Measurements from ENCODE around the gene MYZAP.

DNA sequence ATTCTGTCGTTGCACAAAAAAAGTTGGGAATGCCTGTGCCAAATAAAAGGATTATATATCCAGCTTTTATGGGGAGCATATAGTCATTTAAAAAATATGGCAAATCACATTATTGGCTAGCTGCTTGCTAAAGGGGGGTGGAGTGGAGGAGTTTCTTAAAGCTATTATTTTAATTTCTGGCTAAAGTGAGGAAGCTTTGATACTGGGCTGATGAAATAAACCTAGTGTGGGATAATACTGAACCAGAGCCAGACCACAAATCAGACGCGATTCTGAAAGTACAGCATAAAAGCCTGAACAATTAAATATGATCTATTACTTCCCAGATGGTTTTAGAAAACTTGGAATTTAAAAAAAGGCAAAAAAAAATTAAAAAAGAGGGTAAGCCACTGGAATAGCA lies 129.2 kb downstream of the MYZAP start:
- TF ChIP-seq, protein P1, sequence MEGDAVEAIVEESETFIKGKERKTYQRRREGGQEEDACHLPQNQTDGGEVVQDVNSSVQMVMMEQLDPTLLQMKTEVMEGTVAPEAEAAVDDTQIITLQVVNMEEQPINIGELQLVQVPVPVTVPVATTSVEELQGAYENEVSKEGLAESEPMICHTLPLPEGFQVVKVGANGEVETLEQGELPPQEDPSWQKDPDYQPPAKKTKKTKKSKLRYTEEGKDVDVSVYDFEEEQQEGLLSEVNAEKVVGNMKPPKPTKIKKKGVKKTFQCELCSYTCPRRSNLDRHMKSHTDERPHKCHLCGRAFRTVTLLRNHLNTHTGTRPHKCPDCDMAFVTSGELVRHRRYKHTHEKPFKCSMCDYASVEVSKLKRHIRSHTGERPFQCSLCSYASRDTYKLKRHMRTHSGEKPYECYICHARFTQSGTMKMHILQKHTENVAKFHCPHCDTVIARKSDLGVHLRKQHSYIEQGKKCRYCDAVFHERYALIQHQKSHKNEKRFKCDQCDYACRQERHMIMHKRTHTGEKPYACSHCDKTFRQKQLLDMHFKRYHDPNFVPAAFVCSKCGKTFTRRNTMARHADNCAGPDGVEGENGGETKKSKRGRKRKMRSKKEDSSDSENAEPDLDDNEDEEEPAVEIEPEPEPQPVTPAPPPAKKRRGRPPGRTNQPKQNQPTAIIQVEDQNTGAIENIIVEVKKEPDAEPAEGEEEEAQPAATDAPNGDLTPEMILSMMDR (conservative IDR thresholded peaks at IDR 0.05; ENCODE audit: low read depth, low read length): no peak
- TF ChIP-seq EZH2 (IDR thresholded peaks at IDR 0.05; ENCODE audit: low read length, unreplicated experiment): no peak

All from PC-3 (cell line).